ENCODE measurements around the gene GSTT4.

DNA sequence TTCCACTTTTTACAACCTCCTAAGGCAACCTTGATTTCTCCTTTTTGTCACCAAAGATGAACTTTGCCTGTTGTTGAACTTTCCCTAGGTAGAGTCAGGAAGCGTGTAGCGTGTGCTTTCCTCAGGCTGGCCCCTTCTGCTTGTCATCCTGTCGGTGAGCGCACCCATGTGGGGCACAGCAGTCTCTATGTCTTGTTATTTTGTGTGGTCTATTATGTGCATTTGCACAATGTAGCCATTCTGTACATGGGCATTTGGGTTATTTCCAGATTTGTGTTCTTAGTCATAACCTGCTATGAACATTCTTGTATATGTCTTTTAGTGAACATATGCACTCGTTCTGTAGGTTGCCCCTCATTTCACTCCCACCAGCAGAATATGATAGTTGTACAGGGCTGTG is 40.8 kb upstream of the GSTT4 start:
- TF ChIP-seq, protein P1, sequence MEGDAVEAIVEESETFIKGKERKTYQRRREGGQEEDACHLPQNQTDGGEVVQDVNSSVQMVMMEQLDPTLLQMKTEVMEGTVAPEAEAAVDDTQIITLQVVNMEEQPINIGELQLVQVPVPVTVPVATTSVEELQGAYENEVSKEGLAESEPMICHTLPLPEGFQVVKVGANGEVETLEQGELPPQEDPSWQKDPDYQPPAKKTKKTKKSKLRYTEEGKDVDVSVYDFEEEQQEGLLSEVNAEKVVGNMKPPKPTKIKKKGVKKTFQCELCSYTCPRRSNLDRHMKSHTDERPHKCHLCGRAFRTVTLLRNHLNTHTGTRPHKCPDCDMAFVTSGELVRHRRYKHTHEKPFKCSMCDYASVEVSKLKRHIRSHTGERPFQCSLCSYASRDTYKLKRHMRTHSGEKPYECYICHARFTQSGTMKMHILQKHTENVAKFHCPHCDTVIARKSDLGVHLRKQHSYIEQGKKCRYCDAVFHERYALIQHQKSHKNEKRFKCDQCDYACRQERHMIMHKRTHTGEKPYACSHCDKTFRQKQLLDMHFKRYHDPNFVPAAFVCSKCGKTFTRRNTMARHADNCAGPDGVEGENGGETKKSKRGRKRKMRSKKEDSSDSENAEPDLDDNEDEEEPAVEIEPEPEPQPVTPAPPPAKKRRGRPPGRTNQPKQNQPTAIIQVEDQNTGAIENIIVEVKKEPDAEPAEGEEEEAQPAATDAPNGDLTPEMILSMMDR (conservative IDR thresholded peaks at IDR 0.05 in 1 of 2, IDR thresholded peaks at IDR 0.05 in 1 of 2; ENCODE audit: extremely low read depth in 1 of 2, insufficient read depth in 1 of 2, low read depth in 1 of 2, low read length in 2 of 2) = no peak
- no peak for TF ChIP-seq EZH2 (IDR thresholded peaks at IDR 0.05; ENCODE audit: borderline replicate concordance, low read length)

All from mammary epithelial cell (primary cell).